ENCODE data around the gene PHF2.

PHF2 gene

GRCh38 chr9:93699650-93700049 is 123.3 kb downstream of the PHF2 start:
- DNase-seq, result no peak
- in situ Hi-C loops (cut with MboI; ENCODE audit: low pct_unique_long_range_greater_than_20kb, low sequenced_read_pairs), result loop anchor here (25.0 kb wide), 2 partner anchors 112 to 513 kb away; partner anchors contain the start of gene PHF2

GRCh38 chr9:93701494-93702218 is 125.3 kb downstream of the PHF2 start:
- in situ Hi-C loops (cut with MboI; ENCODE audit: low pct_unique_long_range_greater_than_20kb, low sequenced_read_pairs), result no loop called here
- no peak for DNase-seq

DNA sequence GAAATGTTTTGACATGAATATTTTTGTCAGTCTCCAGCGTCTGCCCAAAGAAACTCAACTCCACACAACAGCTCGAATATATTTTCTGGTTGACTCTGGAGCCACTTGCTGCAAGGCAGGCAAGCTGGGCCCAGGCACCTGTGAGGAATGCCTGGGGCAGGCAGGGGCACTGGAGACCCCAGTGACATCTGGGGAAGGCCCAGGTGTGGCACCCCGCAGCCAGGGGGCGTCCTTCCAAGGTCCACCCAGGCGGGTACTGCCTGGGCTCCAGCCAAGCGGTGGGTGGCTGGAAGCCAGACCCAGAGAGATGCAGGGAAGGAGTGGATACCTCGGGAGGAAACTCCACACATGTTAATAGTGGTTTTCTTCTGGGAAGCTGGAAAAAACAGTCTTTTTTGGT is 125.9 kb downstream of the PHF2 start:
- no peak for DNase-seq
- in situ Hi-C loops (cut with MboI; ENCODE audit: low pct_unique_long_range_greater_than_20kb, low sequenced_read_pairs), result no loop called here

GRCh38 chr9:93708289-93708986 is 132.1 kb downstream of the PHF2 start:
- no peak for DNase-seq
- in situ Hi-C loops (cut with MboI; ENCODE audit: low pct_unique_long_range_greater_than_20kb, low sequenced_read_pairs), result no loop called here

DNA sequence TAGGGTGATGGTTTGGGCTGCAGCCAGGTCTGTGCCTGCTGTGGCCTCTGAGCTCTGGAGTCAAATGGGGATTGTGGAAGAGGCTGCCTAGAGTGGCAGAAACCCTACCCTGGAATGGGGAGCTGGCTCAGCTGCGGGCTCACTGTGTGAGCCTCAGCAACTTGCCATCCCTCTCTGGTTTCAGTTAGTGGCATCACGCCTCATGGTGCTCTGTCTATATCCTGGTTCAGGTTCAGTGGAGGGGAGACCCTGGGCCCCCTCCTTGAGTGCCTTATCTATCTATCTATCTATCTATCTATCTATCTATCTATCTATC is 132.6 kb downstream of the PHF2 start:
- in situ Hi-C loops (cut with MboI; ENCODE audit: low pct_unique_long_range_greater_than_20kb, low sequenced_read_pairs), result no loop called here
- no peak for DNase-seq

DNA sequence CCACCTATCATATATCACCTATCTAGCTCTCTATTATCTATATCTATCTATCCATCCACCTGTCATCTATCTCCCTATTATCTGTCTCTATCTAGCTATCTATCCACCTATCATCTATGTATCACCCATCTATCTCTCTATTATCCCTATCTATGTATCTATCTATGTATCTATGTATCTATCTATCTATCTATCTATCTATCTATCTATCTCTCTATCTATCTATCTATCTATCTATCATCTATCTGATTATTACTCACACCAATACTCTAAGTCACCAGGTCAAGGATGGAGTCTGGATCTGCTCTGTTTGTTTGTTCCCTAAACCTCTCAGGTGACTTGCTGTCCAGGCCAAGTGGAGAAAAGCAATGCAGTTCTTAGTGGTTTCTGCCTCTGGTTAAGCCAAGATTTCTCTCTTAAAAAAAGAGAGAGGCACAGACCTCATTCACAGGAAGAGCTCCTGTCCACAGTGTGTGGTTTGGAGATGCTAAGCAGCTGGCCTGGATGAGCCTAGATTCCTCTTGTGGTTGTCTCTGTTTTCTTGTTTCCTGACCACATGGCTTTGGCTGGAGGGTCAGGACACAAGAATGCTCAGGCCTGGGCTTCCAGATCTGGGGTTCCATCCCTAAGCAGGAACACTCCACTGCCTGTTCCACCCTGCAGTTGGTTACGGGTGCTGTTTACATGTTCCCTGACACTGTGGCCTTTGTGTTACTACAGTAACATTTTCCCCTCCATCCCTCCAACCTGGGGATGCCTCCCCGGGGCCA is 133.4 kb downstream of the PHF2 start:
- in situ Hi-C loops (cut with MboI; ENCODE audit: low pct_unique_long_range_greater_than_20kb, low sequenced_read_pairs), result no loop called here
- DNase-seq, result no peak

DNA sequence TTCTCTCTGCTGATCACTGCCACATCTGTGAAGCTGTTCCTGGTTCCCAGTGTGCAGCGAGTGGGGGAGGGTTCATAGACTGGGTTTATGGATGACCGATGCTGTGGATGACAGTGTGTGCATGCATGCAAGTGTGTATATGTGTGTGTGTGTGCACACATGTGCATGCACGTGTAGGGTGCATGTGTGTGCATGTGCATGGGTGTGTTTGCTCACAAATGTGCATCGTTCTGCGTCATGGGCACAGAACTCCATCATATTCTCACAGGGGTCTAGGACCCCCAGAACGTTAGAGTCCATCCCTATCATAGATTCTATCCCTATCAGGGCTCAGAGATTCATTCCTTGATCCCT is 134.0 kb downstream of the PHF2 start:
- no peak for DNase-seq
- in situ Hi-C loops (cut with MboI; ENCODE audit: low pct_unique_long_range_greater_than_20kb, low sequenced_read_pairs), result no loop called here

DNA sequence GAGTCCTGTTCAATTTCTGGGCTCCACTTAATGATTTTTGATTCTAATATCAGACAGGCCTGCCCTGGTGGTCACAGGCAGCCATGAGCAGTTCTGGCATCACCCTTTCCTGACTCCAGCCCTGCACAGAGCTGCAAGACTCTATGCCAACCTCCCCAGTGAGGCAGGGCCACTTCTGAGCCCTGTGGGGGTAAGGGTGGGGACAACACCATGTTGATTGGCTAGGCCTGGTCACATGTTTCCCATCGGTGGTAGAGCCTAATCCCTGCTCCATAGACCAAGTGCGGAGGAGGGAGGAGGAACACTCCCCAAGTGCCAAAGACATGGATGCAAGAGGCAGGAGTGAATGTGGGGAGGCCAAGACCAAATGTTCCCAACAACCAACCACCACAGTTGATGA is 134.6 kb downstream of the PHF2 start:
- no peak for DNase-seq
- in situ Hi-C loops (cut with MboI; ENCODE audit: low pct_unique_long_range_greater_than_20kb, low sequenced_read_pairs), result no loop called here

- no peak for DNase-seq
- in situ Hi-C loops (cut with MboI; ENCODE audit: low pct_unique_long_range_greater_than_20kb, low sequenced_read_pairs), result no loop called here
These were observed 136.5 kb downstream of the PHF2 start for GRCh38 chr9:93712896-93713295.

DNA sequence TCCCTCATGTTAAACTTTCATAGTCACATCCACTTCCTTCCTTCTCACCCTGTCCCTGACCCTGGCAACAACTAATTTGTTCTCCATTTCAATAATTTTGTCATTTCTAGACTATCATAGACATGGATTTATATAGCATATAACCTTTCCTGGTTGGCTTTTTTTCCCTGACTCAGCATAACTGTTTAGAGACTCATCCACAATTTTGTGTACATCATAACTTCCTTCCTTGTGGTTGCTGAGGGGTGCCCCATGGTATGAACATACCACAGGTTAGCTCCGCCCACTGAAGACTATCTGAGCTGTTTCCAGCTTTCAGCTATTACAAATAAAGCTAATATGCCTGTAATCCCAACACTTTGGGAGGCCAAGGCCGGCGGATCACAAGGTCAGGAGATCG is 137.3 kb downstream of the PHF2 start:
- in situ Hi-C loops (cut with MboI; ENCODE audit: low pct_unique_long_range_greater_than_20kb, low sequenced_read_pairs), result no loop called here
- peak; percentile 5 for DNase-seq

- DNase-seq, result no peak
- in situ Hi-C loops (cut with MboI; ENCODE audit: low pct_unique_long_range_greater_than_20kb, low sequenced_read_pairs), result no loop called here
These were observed 145.1 kb downstream of the PHF2 start for GRCh38 chr9:93721417-93721965.

DNA sequence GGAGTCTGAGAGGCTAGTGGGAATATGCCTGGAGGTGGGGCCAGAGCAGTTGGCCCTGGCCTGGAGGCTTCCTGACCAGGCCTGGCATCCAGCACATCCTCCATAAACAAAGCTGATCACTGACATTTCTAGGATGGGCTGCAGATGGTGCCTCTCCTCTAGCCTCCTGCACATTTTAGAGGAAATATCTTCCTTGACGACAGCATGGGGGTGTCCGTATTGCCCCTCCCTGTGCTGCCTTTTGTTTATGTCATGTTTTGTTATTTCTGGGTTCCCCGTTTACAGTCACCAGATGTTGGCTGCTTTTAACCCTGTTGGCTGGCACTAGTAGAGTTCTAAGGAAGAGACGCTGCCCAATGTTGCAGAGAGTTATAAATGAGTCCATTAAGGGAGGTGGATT is 148.5 kb downstream of the PHF2 start:
- no peak for DNase-seq
- in situ Hi-C loops (cut with MboI; ENCODE audit: low pct_unique_long_range_greater_than_20kb, low sequenced_read_pairs), result no loop called here

- in situ Hi-C loops (cut with MboI; ENCODE audit: low pct_unique_long_range_greater_than_20kb, low sequenced_read_pairs), result no loop called here
These were observed 149.0 kb downstream of the PHF2 start for GRCh38 chr9:93725382-93725781.

GRCh38 chr9:93726147-93726546 is 149.8 kb downstream of the PHF2 start:
- no peak for DNase-seq
- in situ Hi-C loops (cut with MboI; ENCODE audit: low pct_unique_long_range_greater_than_20kb, low sequenced_read_pairs), result no loop called here

More at GRCh38 chr9:93725382-93725781, 149.0 kb downstream of the PHF2 start:
- DNase-seq, result no peak
